SHP77 (cell line): ENCODE data around the gene SMARCD1.

Source experiments
- DNase-seq, 2 experiments: peaks; one replicate each; lab custom pipeline; 2025; lab: John Stamatoyannopoulos, UW

SMARCD1 gene

DNA sequence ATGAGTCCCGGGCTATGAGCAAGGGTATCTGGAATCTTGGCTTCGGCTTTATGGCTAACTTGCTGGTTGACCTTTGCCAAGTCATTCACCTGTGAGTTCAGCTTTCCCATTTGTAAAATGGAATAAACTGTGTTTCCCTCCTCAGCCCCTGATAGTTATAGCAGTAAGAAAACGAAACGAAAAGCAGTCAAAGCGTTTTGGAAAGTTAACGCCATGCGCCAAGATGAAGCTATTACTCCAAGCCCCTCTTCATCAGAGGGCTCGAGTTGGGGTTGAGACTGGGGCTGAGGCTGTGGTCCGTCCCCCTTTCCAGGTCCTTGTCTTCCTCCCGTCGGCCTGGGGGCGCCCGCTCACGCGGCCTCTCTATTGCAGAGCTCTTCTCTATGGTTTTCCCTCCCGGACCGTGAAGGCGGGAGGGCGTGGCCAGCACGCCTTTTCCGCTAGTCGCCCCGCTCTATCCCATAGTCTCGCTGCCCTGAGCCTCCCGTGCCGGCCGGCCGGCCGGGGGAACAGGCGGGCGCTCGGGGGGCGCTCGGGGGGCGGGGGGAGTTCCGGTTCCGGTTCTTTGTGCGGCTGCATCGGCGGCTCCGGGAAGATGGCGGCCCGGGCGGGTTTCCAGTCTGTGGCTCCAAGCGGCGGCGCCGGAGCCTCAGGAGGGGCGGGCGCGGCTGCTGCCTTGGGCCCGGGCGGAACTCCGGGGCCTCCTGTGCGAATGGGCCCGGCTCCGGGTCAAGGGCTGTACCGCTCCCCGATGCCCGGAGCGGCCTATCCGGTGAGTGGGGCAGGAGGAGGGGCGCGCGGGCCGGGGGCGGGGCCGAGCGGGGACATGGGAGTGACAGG, at the start of gene SMARCD1:
TSS of gene SMARCD1 (plus strand) at position 568 of the 840 bp plus-strand sequence. CDS start at position 596, 28 bp downstream.
- DNase-seq, result peak; percentile 94 to 95

- no peak for DNase-seq
Observed at GRCh38 chr12:50038336-50038735, 46.8 kb upstream of the SMARCD1 start.

GRCh38 chr12:50039151-50039835, 45.8 kb upstream of the SMARCD1 start:
- DNase-seq, result peak; percentile 50 to 78

DNA sequence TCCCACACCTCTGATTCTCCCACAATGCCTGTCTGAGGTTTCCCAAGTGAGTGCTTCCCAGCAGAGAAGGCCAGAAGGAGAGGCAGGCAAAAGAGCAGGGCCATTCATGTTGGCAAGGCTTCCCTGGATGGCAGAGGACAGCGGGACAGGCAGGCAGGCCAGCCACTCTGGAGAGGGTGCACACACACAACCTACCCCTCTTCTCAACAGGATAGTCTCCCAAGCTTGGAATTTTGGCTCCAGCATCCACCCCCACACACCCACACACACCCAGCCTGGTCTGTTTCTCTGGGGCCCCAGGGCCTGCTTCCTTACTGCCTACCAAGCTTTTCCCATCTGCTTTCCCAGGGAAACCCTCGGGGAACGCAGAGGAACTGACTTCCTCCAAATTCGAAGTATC, 44.5 kb upstream of the SMARCD1 start:
- no peak for DNase-seq

GRCh38 chr12:50041062-50041860, 43.9 kb upstream of the SMARCD1 start:
- no peak for DNase-seq

DNA sequence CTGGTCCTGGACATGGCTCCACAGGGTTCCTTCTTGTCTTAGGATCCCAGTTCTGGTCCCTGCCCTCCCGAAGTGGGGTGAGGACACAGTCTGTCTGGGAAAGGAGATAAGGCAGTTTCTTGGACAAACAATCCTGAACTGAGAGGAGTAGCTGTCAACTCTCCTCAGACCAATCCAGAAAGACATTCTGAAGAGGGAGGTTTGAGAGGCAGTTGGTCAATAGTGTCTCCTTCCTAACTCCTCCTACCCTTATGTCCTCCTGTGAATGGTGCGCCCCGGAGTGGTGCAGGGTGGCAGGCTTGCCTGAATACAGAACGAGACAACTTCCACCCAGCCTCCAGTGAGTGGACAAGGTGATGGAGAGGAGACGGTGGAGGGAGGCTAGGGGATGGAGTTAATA, 43.2 kb upstream of the SMARCD1 start:
- DNase-seq, result no peak

- DNase-seq, result no peak
Observed at GRCh38 chr12:50042693-50043092, 42.4 kb upstream of the SMARCD1 start.

- DNase-seq, result no peak
Observed at GRCh38 chr12:50043308-50043707, 41.8 kb upstream of the SMARCD1 start.

DNA sequence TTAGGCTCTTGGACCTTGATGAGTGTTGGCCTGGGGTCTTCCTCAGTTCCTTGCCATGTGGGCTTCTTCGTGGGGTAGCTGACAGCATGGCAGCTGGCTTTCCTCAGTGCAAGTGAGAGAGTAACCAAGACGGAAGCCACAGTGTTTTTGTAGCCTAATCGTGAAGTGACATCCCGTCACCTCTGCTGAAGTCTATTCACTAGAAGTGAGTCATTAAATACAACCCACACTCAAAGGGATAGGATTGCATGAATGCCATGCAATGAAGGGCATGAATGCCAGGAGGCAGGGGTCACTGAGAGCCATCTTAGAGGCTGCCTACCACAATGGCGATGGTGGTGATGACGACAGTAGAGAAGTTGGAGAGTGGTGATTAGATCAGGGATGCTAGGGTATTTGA, 41.3 kb upstream of the SMARCD1 start:
- no peak for DNase-seq

GRCh38 chr12:50047693-50048250, 37.4 kb upstream of the SMARCD1 start:
- no peak for DNase-seq

DNA sequence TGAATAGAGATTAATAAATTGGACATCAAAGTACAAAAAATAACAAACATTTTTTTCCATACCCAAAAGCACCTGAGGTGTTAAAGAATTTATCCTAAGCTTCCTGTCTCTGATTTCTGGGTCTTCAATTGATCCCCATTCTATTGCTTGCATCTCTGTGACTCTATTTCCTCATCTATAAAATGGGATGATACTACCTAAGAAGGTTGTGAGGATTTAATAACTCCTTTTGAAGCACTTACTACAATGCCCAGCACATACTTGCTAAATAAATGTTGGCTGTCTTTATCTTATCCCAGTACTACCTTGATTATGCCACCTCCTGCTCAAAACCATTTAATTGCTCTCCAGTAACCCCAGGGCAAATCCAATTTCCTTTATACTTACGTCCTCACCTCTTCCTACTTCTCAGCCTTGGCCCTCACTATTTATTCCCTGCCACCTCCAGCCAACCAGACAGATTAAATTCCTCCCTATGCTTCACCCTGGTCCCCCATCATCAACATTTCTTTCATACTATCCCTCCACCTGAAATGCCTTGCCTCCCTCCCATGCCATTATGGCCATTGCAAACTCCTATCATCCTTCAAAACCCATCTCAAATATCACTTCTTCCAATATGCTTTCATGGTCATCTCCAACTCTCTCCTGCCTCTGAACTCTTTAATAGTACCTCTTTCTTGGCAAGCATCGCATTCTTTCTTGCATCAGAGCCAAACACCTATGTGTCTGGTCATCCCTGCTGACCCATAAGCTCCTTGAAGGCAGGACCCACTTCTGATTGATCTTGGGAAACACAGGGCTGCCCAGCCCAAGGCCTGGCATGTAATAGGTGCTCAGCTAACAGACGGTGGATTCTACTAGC, 35.7 kb upstream of the SMARCD1 start:
- no peak for DNase-seq

GRCh38 chr12:50050119-50050385, 35.1 kb upstream of the SMARCD1 start:
- no peak for DNase-seq

- no peak for DNase-seq
Observed at GRCh38 chr12:50050410-50051098, 34.6 kb upstream of the SMARCD1 start.

GRCh38 chr12:50051101-50051806, 33.9 kb upstream of the SMARCD1 start:
- DNase-seq, result no peak

GRCh38 chr12:50052544-50052943, 32.6 kb upstream of the SMARCD1 start:
- no peak for DNase-seq

GRCh38 chr12:50052964-50053363, 32.2 kb upstream of the SMARCD1 start:
- DNase-seq, result no peak

GRCh38 chr12:50053583-50053982, 31.6 kb upstream of the SMARCD1 start:
- no peak for DNase-seq

- peak; percentile 29 to 43 for DNase-seq
Observed at GRCh38 chr12:50055831-50056638, 29.1 kb upstream of the SMARCD1 start.

GRCh38 chr12:50056639-50056976, 28.5 kb upstream of the SMARCD1 start:
- DNase-seq, result no peak
